SHP77 treated with DMSO at 0.1 percent for 48 hours (cell line): ENCODE measurements around the gene RNF180.
A peak's percentile ranks its signal among the peaks of the same experiment; 100 is the strongest.

Experiments used
- DNase-seq: peaks from one replicate; lab custom pipeline; 2025; lab: John Stamatoyannopoulos, UW

RNF180 gene, protein sequence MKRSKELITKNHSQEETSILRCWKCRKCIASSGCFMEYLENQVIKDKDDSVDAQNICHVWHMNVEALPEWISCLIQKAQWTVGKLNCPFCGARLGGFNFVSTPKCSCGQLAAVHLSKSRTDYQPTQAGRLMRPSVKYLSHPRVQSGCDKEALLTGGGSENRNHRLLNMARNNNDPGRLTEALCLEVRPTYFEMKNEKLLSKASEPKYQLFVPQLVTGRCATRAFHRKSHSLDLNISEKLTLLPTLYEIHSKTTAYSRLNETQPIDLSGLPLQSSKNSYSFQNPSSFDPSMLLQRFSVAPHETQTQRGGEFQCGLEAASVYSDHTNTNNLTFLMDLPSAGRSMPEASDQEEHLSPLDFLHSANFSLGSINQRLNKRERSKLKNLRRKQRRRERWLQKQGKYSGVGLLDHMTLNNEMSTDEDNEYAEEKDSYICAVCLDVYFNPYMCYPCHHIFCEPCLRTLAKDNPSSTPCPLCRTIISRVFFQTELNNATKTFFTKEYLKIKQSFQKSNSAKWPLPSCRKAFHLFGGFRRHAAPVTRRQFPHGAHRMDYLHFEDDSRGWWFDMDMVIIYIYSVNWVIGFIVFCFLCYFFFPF

DNA sequence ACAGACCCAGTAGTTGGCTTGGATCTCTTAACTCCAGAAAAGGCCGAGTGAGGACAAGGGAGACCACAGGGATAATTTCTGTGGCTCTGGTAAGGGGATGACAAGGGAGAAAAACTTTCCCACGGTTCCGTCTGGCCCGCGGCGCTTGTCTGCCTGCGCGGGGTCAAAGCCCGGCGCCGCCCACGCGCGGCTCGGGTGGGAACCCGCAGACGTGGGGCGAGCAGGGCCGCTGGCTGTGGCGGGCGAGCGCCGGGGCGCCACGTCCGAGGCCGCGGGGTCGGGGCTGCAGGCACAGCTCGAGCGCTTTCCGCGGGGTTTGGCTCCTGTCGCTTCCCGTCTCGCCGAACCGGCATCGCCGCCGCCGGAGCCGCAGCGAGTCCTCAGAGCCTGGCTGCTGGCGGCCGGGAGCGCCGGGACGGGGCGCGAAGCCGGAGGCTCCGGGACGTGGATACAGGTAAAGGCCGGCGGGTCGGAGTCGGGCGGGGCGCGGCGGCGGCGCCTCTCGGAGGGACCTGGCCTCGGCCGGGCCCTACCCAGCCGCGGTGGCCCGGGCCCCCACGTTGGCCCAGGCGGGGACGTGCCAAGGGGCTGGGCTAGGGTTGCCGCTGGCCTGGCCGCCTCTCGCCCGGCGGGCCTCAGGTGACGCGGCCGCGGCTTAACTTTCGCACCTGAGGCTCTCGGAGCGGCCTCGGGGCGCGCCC, at the start of gene RNF180:
Gene RNF180, plus strand, starts transcription at position 344 of the 701 bp plus-strand sequence. CDS start 34,965 bp downstream, outside the sequence.
- DNase-seq, result no peak

DNA sequence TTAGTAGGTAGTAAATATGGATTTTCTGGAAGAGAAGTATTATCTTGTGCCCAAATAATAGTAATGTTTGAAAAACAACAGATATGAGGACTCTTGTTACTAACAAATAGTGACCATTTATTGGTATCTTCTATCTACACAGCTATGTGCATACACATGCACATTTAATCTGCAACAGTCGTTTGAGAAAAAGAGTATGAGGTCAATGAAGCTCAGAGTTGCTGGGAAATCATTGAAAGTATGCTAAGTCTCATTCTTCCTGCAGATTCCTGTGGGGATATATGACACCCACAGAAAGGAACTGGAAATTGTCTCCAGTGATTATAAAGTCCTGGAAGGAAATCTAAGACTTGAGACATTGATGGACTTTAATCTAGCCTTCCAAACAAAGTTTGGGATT, 40.1 kb upstream of the RNF180 start:
- DNase-seq, result no peak

DNA sequence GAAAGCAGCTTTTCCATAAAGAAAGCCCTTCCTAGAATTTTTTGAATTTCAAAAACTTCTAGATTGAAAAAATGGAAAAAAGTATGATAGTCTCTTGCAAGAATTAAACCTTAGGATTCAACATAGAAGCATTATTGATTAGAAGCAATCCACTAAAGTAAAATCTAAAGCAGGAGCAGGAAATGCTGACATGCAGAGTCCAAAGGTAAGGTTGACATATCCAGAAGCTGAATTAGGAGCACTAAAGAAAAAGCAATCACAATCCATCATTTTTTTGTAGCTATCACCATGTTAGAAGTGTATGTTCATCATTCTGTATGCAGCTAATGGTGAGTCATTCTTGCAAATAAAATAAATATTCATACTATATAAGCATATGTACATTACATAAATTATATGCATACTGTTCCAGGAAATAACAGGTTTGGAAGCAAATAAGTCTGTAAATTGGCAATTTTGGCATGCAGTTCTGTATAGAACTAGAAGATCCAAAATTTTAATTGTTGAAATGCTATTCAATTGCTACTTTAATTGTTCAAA, 39.4 kb upstream of the RNF180 start:
- DNase-seq, result no peak

DNA sequence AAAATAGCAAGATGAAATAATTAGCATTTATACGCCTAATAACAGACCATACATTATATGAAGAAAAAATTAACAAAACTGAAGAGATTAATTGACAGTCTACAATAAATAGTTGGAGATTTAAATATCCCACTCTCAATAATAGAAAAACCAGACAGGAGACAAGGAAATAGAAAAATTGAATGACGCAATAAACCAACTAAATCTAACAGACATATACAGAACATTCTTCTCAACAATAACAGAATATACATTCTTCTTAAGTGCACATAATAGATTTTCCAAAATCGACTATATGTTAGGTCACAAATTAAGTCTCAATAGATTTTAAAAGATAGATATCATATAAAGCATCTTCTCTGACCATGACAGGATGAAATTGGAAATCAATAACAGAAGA, 25.6 kb upstream of the RNF180 start:
- DNase-seq, result no peak

DNA sequence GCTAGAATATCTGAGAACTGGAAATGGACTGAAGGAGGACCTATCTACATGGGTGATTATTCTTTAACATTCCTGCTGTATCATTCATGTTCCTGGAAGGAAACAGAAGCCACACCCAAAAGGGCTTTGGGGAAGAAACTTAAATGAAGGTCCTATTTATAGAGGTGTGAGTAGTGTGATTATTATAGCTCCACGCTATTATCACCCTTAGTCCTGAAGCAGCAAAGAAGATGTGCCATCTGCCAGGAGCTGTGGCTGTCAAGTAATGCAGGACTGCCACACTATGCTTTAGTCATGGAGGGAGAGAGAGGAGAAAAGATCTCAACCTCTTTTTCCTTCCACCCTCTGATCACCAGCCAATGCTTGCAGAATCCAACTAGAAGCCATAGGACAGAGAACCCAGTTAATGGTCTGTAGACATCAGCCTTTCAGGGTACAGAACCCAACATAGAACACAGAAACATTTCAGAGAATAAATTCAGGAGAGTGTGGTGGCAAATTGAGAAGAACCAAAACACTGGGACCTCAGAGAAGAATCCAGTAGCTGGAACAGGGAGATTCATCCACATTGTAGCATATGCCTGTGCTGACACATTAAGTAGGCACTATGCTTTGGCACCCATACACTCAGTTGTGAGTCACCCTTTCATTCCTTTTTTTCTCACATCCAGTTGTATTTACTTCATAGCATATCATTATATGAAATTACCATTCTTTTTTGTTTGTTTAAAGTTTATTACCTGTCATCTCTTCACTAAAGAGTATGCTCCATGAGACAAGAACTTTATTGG, 21.0 kb upstream of the RNF180 start:
- no peak for DNase-seq

DNA sequence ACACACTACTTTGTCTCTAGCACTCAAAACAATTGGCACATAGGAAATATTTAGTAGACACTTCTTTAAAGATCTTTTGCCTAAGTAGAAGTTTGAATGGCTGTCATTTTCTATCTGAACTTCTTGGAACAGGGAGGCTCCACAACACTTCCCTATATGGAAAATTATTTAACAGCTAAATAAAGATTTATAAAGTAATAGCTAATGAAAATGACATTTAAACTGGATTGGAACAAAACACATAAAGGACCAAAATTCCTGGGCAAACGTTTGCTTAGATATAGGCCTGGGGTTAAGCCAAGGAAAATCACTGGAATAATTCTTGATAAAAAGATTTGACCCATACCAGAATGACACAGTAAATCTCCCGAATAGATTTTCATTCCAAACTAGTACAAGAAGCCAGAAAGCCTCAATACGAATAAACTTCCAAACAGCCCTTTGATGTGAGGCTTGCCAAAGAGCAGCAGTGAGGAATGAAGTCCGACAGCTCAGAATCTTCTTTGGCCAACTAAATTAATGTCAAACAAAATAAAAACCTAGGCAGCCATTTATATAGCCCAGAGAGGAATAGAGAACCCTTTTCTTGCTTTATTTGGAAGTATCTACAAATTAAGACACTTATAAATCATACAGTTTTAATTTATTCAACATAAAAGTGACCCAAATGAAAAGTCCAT, 20.3 kb upstream of the RNF180 start:
- DNase-seq, result no peak

DNA sequence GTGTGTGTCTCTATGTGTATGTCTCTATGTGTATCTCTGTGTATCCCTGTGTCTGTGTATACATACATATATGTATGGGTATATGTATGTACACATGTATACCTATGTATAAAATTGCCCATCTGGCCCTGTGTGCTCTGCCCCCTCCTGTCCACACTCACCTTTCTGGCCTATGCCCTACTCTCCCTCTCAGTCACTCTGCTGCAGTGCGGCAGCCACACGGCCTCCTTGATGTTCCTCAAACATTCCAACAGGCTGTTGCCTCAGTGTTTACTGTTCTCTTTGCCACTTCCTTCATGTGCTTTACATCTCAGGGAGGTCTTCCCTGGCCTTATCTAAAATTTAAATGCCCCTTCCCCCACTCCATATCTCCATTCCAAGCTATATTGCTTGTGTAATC, 18.3 kb upstream of the RNF180 start:
- DNase-seq, result no peak

DNA sequence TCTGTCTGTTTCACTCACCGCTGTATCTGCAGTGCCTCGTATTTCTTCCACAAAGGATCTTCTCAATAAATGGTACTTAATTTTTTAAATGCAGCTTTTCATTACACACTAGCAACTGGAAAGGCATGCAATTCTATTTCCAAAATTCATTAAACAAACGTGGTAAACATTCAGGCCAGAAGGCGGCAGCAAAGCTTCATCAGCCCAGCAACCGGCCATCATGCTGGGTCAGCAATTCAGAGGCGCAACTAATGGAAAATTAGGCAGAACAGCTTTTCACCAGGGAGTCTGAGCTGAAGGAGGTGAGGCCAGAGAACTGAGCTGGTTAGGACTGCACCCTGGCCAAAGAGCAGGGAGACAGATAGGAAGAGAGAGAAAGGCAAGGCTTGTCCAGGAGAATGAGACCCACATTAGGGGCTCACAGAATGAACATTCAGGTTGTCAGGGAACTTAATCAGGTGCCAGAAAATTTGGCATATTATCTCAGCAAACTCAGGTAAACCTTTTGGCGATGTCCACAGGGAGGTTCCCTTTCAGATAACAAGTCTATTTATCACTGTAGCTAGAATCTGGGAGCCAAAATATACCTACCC, 17.7 kb upstream of the RNF180 start:
- DNase-seq, result peak; percentile 2

DNA sequence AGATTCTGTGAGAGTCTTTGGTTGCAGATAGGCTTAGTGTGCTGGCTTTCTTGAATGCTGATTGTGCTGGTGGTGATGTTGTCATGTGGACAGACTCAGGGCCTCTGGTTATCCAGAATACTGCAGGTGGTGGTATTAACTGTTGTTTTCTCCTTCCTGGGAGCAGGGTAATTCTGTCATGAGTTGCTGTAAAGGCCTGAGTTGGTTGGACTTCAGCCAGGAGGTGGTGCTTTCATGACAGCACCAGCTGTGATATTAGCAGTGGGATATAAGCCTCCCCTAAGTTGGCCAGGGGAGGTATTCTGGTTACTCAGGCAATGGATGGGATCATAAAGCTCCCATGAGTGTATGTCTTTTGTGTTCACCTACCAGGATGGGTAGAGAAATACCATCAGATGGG, 16.4 kb upstream of the RNF180 start:
- peak; percentile 5 for DNase-seq

DNA sequence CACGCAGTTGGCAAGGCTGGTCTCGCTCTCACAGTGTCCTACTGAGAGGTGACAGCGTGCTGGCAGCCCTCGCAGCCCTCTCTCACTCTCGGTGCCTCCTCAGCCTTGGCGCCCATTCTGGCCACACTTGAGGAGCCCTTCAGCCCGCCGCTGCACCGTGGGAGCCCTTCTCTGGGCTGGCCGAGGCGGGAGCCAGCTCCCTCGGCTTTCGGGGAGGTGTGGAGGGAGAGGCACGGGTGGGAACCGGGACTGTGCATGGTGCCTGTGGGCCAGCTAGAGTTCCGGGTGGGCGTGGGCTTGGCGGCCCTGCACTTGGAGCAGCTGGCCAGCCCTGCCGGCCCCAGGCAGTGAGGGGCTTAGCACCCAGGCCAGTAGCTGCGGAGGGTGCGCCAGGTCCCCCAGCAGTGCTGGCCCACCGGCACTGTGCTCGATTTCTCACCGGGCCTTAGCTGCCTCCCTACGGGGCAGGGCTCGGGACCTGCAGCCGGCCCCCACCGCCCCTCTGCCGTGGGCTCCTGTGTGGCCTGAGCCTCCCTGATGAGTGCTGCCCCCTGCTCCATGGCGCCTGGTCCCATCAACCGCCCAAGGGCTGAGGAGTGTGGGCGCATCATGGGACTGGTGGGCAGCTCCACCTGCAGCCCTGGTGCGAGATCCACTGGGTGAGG, 15.7 kb upstream of the RNF180 start:
- no peak for DNase-seq

DNA sequence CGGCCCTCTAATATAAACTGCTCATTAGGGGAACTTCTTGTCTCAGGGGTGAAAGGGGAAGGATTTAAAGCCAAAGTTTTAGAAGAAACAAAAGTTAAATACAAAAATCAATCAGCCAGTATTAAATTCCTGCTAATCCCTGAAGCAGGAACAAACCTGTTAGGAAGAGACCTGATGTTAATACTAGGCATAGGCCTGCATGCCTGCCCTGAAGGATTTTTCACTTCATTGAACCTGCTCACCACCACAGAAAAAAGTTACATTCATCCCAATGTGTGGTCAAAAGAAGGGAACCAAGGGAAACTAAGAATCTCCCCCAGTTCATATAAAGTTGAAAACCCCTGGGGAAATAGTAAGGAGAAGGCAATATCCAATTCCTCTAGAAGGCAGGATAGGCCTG, 9.4 kb upstream of the RNF180 start:
- no peak for DNase-seq

DNA sequence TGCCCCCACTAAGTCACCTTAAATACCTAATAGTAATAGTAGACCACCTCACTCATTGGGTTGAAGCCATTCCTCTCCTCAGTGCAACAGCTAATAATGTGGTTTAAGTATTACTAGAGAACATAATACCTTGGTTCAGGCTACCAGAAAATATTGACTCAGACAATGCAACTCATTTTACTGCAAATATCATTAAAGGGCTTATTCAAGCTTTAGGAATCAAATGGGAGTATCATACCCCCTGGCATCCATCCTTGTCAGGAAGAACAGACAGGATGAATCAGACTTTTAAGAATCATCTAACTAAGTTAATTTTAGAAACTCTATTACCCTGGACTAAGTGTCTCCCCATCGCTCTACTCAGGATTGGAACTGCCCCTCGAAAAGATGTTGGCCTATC, 6.8 kb upstream of the RNF180 start:
- no peak for DNase-seq

DNA sequence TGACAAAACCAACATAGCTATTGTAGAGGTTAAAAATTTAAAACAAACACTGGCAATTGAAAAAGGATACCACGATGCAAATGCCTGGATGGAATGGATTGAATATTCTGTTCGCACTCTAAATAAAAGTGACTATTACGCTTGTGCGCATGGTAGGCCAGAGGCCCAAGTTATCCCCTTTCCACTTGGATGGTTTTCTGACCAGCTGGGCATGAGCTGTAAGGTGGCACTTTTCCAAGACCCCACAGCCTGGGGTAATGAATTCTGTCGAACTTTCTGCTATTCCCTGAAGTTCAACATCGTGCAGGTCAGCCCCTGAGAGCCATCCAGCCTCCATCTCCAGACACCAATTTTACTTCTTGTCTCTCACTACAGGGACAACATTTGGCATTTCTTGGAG, 5.4 kb upstream of the RNF180 start:
- DNase-seq, result no peak

DNA sequence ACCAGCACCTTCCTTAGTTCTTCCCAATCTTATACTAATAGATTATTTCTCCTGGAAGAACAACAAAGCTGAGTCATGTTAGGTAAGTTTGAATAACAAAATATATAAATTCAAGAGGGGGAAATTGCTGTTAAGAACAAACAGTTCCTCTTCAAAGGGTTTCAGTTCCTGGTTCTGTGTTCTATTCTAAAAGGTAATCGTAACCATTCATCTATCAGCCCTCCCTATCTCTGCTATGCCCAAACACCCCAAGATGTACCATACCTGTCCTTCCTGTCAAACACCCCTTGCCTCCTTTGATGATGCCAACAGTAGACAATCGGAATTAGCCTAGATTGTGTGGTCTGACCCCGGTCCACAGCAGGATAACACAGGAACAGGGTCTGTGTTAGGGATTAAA, 4.2 kb upstream of the RNF180 start:
- DNase-seq, result no peak

DNA sequence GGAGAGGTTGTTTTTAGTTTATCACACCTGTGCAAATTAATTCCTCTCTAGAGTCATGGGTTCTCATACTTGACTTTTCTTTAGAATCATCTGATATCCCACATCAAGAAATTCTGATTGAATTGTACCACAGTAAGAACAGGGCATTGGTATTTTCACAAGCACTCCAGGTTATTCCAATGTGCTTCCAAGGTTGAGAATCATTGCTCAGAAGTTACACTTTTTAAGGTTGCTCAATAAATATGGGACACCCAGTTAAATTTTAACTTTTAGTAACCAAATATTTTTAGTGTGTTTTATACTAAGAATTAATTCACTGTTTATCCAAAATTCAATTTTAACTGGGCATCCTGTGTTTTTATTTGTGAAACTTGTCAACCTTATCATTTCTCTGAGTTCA, 2.5 kb upstream of the RNF180 start:
- DNase-seq, result no peak

DNA sequence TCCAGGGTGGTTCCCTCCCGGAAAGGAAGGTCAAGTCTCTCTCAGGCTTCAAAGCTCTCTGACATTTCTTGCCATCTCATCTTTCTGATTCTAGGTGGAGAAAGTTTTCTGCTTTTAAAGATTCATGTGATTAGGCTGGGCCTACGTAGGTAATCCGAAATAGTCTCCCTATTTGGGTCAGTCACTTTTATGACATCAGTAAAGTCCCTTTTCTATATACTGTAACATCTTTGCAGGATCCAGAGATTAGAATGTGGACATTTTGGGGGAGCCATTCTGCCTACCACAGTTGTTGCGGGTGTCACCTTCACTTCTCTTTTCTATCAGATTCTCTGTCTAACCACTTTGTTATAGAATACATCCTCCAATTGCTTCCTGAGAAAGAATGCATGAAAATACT, 1.9 kb upstream of the RNF180 start:
- no peak for DNase-seq

DNA sequence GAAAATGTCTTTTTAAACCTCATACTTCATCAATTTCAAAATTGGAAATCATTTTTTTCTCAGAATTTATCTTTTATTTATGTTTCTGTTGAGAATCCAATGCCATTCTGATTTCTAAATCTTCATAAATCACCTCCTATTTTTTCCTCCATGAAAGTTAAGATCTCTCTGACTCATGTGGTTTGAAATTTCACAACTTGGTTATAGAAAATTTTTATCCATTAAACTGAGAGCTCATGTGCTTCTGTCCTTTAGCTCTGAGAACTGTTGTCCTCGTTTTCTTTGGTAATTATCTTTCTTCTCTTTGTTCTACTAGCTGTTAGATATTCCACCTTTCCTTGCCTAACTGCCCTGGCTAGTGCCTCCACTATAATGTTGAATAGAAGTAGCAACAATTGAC, 1.5 kb upstream of the RNF180 start:
- no peak for DNase-seq

DNA sequence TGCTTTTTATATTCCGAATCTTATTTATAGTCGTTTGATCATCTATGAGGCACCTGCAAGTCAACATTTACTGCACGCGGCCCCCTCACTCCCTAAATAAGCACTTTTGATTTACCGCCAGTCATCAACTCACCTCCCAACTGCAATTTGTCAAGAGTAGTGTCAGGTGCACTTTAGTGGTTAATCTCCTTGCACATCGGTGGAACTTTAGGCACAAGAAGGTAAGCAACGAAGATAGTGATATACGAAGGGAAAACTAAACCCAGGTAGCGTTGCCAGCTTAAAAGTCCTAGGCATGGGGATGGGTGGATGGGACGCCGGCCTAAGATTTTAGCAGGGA, 513 bp upstream of the RNF180 start:
- no peak for DNase-seq

DNA sequence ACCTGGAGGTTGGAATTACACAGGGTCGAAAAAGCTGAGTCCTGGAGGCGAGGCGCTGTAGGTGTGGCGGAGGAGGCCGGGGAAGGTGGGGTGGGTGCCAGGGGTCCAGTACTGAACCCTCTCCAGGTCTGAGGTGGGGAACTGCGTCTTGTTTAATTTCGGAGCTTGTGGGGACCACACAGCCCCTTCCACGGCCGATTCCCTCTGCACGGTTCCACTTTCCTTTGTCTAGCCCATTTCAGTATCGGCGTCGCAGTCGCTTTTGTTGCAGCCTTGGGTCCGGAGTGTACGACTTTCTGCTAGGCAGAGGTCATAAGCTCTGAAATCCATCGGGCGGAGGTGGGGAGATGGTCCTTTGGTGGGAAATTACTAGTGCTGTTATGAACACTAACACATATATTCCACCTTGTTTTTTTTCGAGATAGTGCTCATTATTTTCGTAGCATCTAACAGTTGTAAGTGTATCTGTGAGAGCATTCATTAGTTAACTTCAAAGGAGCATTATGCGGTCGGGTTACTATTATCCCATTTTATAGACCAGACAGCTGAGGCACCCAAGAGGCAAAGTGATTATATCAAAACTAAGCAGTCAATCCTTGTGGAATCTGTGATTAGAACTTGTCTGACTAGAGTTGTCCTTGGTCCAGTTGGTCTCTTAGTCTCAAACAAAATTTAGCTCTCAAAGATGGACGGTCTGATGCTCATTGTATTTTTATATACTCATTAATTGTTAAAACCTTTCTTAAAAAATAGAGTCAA, 737 bp downstream of the RNF180 start:
- no peak for DNase-seq

DNA sequence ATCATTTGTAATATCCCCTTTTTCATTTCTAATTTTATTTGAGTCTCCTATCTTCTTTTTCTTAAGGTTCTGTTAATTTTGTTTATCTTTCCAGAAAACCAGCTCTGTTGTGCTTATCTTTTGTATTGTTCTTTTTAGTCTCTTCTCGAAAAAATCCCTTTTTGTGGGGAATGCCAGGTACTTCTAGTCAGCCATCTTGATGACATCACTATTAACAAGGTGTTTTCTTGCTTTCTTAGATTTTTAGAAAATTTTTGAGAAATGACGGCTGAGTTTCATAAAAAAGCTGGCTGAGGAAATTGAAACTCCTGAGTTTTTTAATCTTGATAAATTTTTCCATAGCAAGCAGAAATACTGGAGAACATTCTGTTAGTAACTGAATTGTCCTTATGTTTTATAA, 10.7 kb downstream of the RNF180 start:
- no peak for DNase-seq
